Epithelial cell of esophagus (primary cell): ENCODE data around the gene HNRNPA2B1.

Source experiments
- DNase-seq: peaks from one replicate; pipeline ENCODE4 v3.0.0; 2010; ENCODE audit warnings: low read depth
- H3K4me3 ChIP-seq: 2 replicates; pipeline ENCODE4 v1.5.1; 2011; ENCODE audit warnings: mild to moderate bottlenecking, low read length, control low read depth
- TF ChIP-seq, protein P1 (sequence below): IDR thresholded peaks from 2 replicates; pipeline ENCODE4 v1.5.1; 2011; ENCODE audit warnings: low read depth, mild to moderate bottlenecking, low read length, control low read depth, inconsistent platforms; ENCODE audit not compliant: insufficient read depth; ENCODE audit errors: missing control alignments

Gene HNRNPA2B1

DNA sequence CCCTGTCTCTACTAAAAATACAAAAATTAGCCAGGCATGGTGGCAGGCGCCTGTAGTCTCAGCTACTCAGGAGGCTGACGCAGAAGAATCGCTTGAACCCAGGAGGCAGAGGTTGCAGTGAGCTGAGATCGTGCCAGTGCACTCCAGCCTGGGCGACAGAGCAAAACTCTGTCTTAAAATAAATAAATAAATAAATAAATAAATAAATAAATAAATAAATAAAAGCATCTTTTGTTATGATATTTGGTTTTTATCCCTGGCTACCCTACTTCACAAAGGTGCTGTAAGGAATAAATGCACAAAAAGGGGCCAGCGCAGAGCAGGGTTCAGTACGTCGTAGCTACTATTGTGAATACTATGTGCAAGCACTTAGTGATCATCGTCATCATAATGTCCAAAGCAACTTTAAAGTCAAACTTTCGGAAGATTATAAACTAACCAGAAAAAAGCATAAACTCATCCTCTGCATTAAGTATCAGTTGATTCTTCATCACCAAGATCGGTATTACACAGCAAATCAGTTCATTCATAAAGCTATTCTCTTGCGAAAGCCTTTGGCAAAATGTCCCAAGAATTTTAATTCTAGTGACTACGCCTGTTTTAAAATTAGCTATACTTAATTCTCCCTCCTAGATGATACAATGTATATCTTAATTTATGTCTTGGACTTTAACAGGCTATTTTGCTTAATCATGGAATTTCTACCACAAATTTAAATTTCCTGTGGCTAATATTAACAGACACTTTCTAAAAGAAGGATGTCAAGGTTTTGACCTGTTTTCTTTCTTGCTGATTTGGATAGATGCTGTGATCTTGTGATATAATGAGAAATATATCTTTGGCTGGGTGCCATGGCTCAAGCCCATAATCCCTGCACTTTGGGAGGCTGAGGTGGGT, 56.1 kb downstream of the HNRNPA2B1 start:
- TF ChIP-seq, protein P1, sequence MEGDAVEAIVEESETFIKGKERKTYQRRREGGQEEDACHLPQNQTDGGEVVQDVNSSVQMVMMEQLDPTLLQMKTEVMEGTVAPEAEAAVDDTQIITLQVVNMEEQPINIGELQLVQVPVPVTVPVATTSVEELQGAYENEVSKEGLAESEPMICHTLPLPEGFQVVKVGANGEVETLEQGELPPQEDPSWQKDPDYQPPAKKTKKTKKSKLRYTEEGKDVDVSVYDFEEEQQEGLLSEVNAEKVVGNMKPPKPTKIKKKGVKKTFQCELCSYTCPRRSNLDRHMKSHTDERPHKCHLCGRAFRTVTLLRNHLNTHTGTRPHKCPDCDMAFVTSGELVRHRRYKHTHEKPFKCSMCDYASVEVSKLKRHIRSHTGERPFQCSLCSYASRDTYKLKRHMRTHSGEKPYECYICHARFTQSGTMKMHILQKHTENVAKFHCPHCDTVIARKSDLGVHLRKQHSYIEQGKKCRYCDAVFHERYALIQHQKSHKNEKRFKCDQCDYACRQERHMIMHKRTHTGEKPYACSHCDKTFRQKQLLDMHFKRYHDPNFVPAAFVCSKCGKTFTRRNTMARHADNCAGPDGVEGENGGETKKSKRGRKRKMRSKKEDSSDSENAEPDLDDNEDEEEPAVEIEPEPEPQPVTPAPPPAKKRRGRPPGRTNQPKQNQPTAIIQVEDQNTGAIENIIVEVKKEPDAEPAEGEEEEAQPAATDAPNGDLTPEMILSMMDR: no peak
- H3K4me3 ChIP-seq: no peak overlapping the region
- DNase-seq: no peak

- TF ChIP-seq, protein P1: no peak
- H3K4me3 ChIP-seq: no peak overlapping the region
- peak; percentile 73 for DNase-seq
These were observed 57.1 kb downstream of the HNRNPA2B1 start for GRCh38 chr7:26143298-26144048.

- H3K4me3 ChIP-seq: no peak overlapping the region
- no peak for DNase-seq
- TF ChIP-seq, protein P1: no peak
These were observed 59.5 kb downstream of the HNRNPA2B1 start for GRCh38 chr7:26141077-26141476.

DNA sequence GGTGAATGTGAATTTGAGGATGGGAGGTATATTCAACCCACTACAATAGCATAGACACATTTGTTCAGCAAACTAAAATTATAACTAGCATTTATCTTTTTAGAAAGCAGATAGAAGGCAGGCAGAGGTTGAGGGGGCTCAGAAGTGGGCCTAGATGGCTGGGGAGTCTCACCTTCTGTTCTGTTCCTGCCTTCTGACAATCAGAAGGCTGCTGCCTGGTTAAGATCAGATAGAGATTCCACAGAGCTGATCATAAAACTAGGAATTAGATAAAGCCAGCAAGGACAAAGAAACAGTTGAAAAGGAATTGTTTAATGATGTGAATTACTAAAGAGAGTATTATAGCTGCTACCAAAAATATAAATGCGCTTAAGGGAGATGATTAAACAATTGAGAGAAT, 60.2 kb downstream of the HNRNPA2B1 start:
- no peak overlapping the region for H3K4me3 ChIP-seq
- DNase-seq: no peak
- TF ChIP-seq, protein P1: no peak
